HEK293 (cell line): ENCODE data around the gene CIITA.

Experiments
- TCF7L2 ChIP-seq: IDR thresholded peaks from 2 replicates; pipeline ENCODE4 v1.6.1; 2011; ENCODE audit warnings: low read depth, mild to moderate bottlenecking, inconsistent platforms, low read length, moderate library complexity, borderline replicate concordance
- ZNF473 ChIP-seq: fragments of 450-650 bp; formaldehyde crosslinking; IDR thresholded peaks from 2 replicates; pipeline ENCODE4 v1.5.1; 2017; ENCODE audit warnings: missing biosample characterization, missing genetic modification characterization
- TF ChIP-seq, protein P1 (sequence below): fragments of 450-650 bp; formaldehyde crosslinking; IDR thresholded peaks from 2 replicates; pipeline ENCODE4 v1.5.1; 2016; ENCODE audit warnings: missing biosample characterization, missing genetic modification characterization

DNA sequence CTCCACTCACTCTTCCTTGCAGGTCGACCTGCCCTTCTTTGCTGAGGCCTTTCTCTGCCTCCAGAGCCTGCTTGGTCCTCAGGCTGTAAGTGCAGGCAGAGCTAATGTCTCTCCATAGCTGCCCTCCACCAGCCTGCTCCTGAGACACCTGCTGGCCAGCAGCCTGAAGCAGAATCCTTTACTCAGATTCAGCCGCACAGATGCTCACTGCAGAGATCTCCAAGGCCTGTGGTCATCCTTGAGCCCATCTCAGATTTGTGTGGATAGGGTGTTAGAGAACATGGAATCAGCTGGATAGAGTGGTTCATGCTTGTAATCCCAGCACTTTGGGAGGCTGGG lies 53.7 kb downstream of the CIITA start:
- TF ChIP-seq, protein P1, sequence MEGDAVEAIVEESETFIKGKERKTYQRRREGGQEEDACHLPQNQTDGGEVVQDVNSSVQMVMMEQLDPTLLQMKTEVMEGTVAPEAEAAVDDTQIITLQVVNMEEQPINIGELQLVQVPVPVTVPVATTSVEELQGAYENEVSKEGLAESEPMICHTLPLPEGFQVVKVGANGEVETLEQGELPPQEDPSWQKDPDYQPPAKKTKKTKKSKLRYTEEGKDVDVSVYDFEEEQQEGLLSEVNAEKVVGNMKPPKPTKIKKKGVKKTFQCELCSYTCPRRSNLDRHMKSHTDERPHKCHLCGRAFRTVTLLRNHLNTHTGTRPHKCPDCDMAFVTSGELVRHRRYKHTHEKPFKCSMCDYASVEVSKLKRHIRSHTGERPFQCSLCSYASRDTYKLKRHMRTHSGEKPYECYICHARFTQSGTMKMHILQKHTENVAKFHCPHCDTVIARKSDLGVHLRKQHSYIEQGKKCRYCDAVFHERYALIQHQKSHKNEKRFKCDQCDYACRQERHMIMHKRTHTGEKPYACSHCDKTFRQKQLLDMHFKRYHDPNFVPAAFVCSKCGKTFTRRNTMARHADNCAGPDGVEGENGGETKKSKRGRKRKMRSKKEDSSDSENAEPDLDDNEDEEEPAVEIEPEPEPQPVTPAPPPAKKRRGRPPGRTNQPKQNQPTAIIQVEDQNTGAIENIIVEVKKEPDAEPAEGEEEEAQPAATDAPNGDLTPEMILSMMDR (tag by site-specific recombination), result no peak
- TF ChIP-seq TCF7L2 (no peak), ZNF473 (no peak)
